PFSK-1 (cell line): ENCODE data around the gene IQCE.

Source experiments
- POLR2AphosphoS5 ChIP-seq: IDR thresholded peaks from 2 replicates; pipeline ENCODE4 v1.6.1; 2012; ENCODE audit warnings: low read depth, mild to moderate bottlenecking, control low read depth, low read length, moderate library complexity
- TAF1 ChIP-seq: IDR thresholded peaks from 2 replicates; pipeline ENCODE4 v1.6.1; 2012; ENCODE audit warnings: low read length, control low read depth, borderline replicate concordance; ENCODE audit not compliant: insufficient read depth

- no peak for TF ChIP-seq POLR2AphosphoS5
- no peak for TF ChIP-seq TAF1
These were observed 52.6 kb downstream of the IQCE start for GRCh38 chr7:2611401-2611800.
